Measurements from ENCODE around the gene CCR2.

- TF ChIP-seq POLR2AphosphoS5 (IDR thresholded peaks at IDR 0.05; ENCODE audit: borderline replicate concordance, low read depth, low read length) (no peak), EZH2 (IDR thresholded peaks at IDR 0.05) (no peak)
Observed at GRCh38 chr3:46371519-46372340, 17.8 kb downstream of the CCR2 start.

Measured in SK-N-MC (cell line).